OCI-LY3 (cell line): ENCODE measurements around the gene NDUFB7.

Source experiments
- H2AFZ ChIP-seq: fragments of 200-600, 300-600 bp; shearing (Covaris generic); 2 replicates; pipeline ENCODE4 v1.6.0; 2014; ENCODE audit warnings: antibody characterized with exemption, low read depth, low read length
- H3K27ac ChIP-seq: fragments of 200-600, 300-600 bp; sonication (generic); 2 replicates; pipeline ENCODE4 v1.5.1; 2014; ENCODE audit warnings: mild to moderate bottlenecking, low read length, moderate library complexity, mixed read lengths
- H3K27me3 ChIP-seq: fragments of 200-600, 300-600 bp; sonication (generic); 2 replicates; pipeline ENCODE4 v1.6.1; 2014; ENCODE audit warnings: low read depth, low read length, mixed read lengths
- H3K36me3 ChIP-seq: fragments of 200-600, 300-600 bp; sonication (generic); replicated peaks from 2 replicates; pipeline ENCODE3; 2014; ENCODE audit warnings: low read depth, low read length, mixed read lengths
- H3K4me1 ChIP-seq: fragments of 300-600, 200-600 bp; sonication (generic); 2 replicates; pipeline ENCODE4 v1.6.1; 2014; ENCODE audit warnings: low read length, mixed read lengths
- H3K4me2 ChIP-seq: fragments of 200-600, 300-600 bp; sonication (generic); 2 replicates; pipeline ENCODE4 v1.6.1; 2014; ENCODE audit warnings: low read length, mixed read lengths
- H3K4me3 ChIP-seq: fragments of 300-600, 200-600 bp; sonication (generic); 2 replicates; pipeline ENCODE4 v1.5.1; 2014; ENCODE audit warnings: antibody characterized with exemption, mild to moderate bottlenecking, low read length, moderate library complexity
- H3K79me2 ChIP-seq: fragments of 300-600, 200-600 bp; shearing (Covaris generic); 2 replicates; pipeline ENCODE4 v1.6.1; 2014; ENCODE audit warnings: mild to moderate bottlenecking, low read length, mixed read lengths
- H3K9ac ChIP-seq: fragments of 300-600, 200-600 bp; shearing (Covaris generic); 2 replicates; pipeline ENCODE4 v1.6.0; 2014; ENCODE audit warnings: mild to moderate bottlenecking, low read length, moderate library complexity
- H3K9me3 ChIP-seq: fragments of 200-600, 300-600 bp; shearing (Covaris generic); 2 replicates; pipeline ENCODE4 v1.6.1; 2014; ENCODE audit warnings: low read length, mixed read lengths; ENCODE audit not compliant: insufficient read depth
- H4K20me1 ChIP-seq: fragments of 200-600, 300-600 bp; sonication (generic); 2 replicates; pipeline ENCODE4 v1.6.1; 2016; ENCODE audit warnings: low read length, mixed read lengths; ENCODE audit not compliant: insufficient read depth
- EZH2phosphoT487 ChIP-seq: fragments of 200-600 bp; shearing (Covaris generic); IDR thresholded peaks from 2 replicates; pipeline ENCODE4 v1.6.1; 2018; ENCODE audit warnings: antibody characterized with exemption, mixed run types, low read depth
- TF ChIP-seq, protein P1 (sequence below): fragments of 200-600, 300-600 bp; sonication (generic); IDR thresholded peaks from 2 replicates; pipeline ENCODE4 v1.5.1; 2014; ENCODE audit warnings: antibody characterized with exemption, low read length, low read depth

The NDUFB7 gene

DNA sequence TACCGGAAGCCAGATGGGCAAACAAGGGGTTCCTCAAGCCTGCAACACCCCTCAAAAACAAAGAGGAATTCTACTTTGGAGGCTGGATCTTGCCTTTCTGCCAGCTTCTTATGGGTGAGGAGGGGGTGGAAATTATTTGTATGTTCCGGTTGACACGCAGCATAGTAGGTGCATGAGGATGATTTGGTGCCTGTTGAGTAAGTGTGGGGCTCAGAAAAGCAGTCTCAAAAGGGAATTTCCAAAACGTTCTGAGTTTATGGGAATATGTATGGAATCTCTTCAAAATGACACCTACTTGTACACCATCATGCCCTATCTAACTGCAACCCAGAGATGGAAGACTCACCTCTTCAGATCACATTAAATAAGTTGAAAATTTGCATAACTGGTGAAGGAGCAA is 45.4 kb downstream of the NDUFB7 start:
- Histone ChIP-seq H3K9me3 (no peaks in the 10 kb centered on the region), H3K9ac (no peak overlapping the region), H2AFZ (no peak overlapping the region), H3K4me3 (no peak overlapping the region), H3K27me3 (no peaks in the 10 kb centered on the region), H3K27ac (no peak overlapping the region), H3K79me2 (peaks cover 18% of the 10 kb centered on the region), H4K20me1 (0 out of 2 replicates have a peak, but pooled peaks cover under 1% of the 10 kb centered on the region), H3K36me3 (peaks cover under 1% of the 10 kb centered on the region), H3K4me1 (peaks cover 11% of the 10 kb centered on the region), H3K4me2 (no peak overlapping the region)
- no peak for TF ChIP-seq EZH2phosphoT487
- TF ChIP-seq, protein P1, sequence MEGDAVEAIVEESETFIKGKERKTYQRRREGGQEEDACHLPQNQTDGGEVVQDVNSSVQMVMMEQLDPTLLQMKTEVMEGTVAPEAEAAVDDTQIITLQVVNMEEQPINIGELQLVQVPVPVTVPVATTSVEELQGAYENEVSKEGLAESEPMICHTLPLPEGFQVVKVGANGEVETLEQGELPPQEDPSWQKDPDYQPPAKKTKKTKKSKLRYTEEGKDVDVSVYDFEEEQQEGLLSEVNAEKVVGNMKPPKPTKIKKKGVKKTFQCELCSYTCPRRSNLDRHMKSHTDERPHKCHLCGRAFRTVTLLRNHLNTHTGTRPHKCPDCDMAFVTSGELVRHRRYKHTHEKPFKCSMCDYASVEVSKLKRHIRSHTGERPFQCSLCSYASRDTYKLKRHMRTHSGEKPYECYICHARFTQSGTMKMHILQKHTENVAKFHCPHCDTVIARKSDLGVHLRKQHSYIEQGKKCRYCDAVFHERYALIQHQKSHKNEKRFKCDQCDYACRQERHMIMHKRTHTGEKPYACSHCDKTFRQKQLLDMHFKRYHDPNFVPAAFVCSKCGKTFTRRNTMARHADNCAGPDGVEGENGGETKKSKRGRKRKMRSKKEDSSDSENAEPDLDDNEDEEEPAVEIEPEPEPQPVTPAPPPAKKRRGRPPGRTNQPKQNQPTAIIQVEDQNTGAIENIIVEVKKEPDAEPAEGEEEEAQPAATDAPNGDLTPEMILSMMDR, result no peak

DNA sequence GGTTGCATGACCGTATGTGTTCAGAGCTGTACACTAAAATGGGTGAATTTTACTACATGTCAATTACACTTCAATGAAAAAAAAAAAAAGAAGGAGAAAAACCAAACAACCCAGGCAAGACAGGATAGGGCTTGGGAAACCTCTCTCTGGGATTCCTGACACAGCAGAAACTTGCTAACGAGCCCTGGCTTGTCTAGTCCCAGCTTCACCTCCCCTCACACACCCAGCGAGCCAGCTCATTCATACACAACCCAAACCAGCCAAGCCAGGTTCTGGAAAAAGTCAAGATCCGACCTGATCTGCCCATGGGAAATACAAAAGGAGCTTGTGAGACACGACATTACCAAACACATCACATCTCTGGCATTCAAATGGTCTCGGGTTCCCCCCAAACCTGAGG is 46.1 kb downstream of the NDUFB7 start:
- Histone ChIP-seq H4K20me1 (no peaks in the 10 kb centered on the region), H3K36me3 (no peaks in the 10 kb centered on the region), H3K9me3 (no peaks in the 10 kb centered on the region), H3K27me3 (no peaks in the 10 kb centered on the region), H3K4me3 (no peak overlapping the region), H3K4me1 (peaks cover 5% of the 10 kb centered on the region), H3K27ac (no peak overlapping the region), H3K9ac (no peak overlapping the region), H2AFZ (no peak overlapping the region), H3K4me2 (no peak overlapping the region), H3K79me2 (peaks cover 11% of the 10 kb centered on the region)
- TF ChIP-seq, protein P1, result no peak
- TF ChIP-seq EZH2phosphoT487, result no peak

DNA sequence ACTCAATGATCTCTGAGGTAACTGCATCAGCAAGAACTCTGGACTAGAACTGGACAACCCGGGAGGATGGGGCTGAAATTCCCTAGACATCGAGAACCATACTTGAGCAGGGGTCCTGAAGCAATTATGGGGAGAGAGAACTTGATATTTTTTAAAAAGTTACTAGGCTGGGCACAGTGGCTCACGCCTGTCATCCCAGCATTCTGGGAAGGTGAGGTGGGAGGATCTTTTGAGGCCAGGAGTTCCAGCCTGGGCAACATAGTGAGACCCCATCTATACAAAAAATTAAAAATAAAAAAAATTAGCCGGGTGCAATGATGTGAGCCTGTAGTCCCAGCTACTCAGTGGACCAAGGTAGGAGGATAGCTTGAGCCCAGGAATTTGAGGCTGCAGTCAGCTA is 51.3 kb downstream of the NDUFB7 start:
- Histone ChIP-seq H2AFZ (no peak overlapping the region), H3K9me3 (no peaks in the 10 kb centered on the region), H3K79me2 (peaks cover 26% of the 10 kb centered on the region), H4K20me1 (peaks cover 18% of the 10 kb centered on the region), H3K36me3 (peaks cover 8% of the 10 kb centered on the region), H3K27ac (no peak overlapping the region), H3K4me2 (no peak overlapping the region), H3K9ac (no peak overlapping the region), H3K4me3 (no peak overlapping the region), H3K4me1 (peaks cover 15% of the 10 kb centered on the region), H3K27me3 (no peaks in the 10 kb centered on the region)
- no peak for TF ChIP-seq EZH2phosphoT487
- TF ChIP-seq, protein P1, result no peak

DNA sequence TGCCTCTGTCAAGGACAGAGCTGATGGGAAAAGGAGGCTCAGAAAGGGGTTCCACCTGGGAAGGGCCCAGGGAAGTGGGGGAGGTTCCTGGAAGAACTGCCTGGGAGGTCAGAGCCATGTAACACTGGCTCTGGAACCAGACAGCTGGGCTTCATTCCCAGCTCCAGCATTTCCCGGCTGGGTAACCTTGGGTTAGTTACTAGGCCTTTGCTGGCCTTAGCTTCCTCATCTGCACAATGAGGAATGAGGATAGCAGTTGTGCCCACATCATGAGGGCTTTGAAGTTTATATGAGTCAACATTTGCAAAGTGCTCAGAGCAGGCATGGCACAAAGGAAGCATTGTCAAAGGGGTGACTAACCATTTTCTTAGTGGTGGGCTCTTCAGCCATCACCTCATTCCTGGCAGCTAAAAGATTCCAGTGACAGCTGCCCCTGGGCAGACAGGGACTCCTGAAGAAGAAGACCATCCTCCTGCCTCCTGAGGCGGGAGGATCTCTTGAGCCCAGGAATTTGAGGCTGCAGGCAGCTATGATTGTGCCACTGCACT is 51.9 kb downstream of the NDUFB7 start:
- H3K4me2 ChIP-seq, result no peak overlapping the region
- no peak overlapping the region for H3K9ac ChIP-seq
- no peak overlapping the region for H3K4me3 ChIP-seq
- H3K27ac ChIP-seq, result no peak overlapping the region
- peaks cover 13% of the 10 kb centered on the region for H3K36me3 ChIP-seq
- no peak overlapping the region for H2AFZ ChIP-seq
- peaks cover 31% of the 10 kb centered on the region for H3K79me2 ChIP-seq
- H4K20me1 ChIP-seq, result peaks cover 18% of the 10 kb centered on the region
- no peak for TF ChIP-seq EZH2phosphoT487
- H3K4me1 ChIP-seq, result peaks cover 15% of the 10 kb centered on the region
- H3K9me3 ChIP-seq, result no peaks in the 10 kb centered on the region
- H3K27me3 ChIP-seq, result no peaks in the 10 kb centered on the region
